ENCODE results near the gene HS3ST6.

- peak; percentile 69 for TF ChIP-seq EZH2 (IDR thresholded peaks at IDR 0.05; ENCODE audit: borderline replicate concordance, low read depth, low read length, severe bottlenecking)
- TF ChIP-seq CTCF (IDR thresholded peaks at IDR 0.05; ENCODE audit: extremely low read depth in 1 of 2, insufficient read depth in 1 of 2, low read depth in 1 of 2, low read length in 2 of 2) = no peak
- no peak for TF ChIP-seq MYC (IDR thresholded peaks at IDR 0.05; ENCODE audit: low read depth, low read length)
- TF ChIP-seq POLR2A (IDR thresholded peaks at IDR 0.05; ENCODE audit: low read depth, low read length) = no peak
- TF ChIP-seq POLR2AphosphoS5 (IDR thresholded peaks at IDR 0.05; ENCODE audit: insufficient read depth, low read depth, low read length) = no peak
- no peak for TF ChIP-seq JUN (IDR thresholded peaks at IDR 0.05; ENCODE audit: borderline replicate concordance, insufficient read depth, insufficient read length, low read depth)
- no peak for TF ChIP-seq MAX (IDR thresholded peaks at IDR 0.05; ENCODE audit: insufficient read depth, insufficient read length)
- TF ChIP-seq FOS (IDR thresholded peaks at IDR 0.05; ENCODE audit: borderline replicate concordance, insufficient read depth, low read length) = no peak
- no peak for TF ChIP-seq GATA2 (IDR thresholded peaks at IDR 0.05; ENCODE audit: insufficient read depth, insufficient read length, low read depth, low read length)
These were observed 407 bp downstream of the HS3ST6 start for GRCh38 chr16:1917665-1918350.
